AG09319 (cell line): ENCODE data around the gene APOE.

ENCODE experiments used
- DNase-seq: peaks from one replicate; pipeline ENCODE4 v3.0.0-alpha.2; 2010; ENCODE audit warnings: low read depth; ENCODE audit errors: extremely low read depth
- CTCF ChIP-seq: IDR thresholded peaks from 2 replicates; pipeline ENCODE4 v1.5.1; 2011; ENCODE audit warnings: low read depth, mild to moderate bottlenecking, inconsistent platforms, low read length, moderate library complexity

The APOE gene

DNA sequence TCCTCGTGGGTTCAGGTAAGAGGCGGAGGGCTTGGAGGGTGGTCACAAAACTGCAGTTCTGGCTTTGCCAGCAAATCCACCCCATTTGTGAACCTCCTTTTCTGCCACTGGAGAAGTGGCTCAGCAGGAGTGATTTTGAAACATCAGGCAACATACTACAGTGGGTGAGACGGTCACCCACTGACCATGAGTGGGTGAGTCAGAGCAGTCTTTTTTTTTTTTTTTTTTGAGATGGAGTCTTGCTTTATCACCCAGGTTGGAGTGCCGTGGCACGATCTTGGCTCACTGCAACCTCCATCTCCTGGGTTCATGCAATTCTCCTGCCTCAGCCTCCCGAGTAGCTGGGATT lies 11.6 kb upstream of the APOE start:
- DNase-seq = no peak
- no peak for TF ChIP-seq CTCF

- no peak for TF ChIP-seq CTCF
- no peak for DNase-seq
These were observed 10.7 kb upstream of the APOE start for GRCh38 chr19:44894946-44895345.

GRCh38 chr19:44897835-44898234 lies 7.8 kb upstream of the APOE start:
- no peak for DNase-seq
- TF ChIP-seq CTCF = no peak

DNA sequence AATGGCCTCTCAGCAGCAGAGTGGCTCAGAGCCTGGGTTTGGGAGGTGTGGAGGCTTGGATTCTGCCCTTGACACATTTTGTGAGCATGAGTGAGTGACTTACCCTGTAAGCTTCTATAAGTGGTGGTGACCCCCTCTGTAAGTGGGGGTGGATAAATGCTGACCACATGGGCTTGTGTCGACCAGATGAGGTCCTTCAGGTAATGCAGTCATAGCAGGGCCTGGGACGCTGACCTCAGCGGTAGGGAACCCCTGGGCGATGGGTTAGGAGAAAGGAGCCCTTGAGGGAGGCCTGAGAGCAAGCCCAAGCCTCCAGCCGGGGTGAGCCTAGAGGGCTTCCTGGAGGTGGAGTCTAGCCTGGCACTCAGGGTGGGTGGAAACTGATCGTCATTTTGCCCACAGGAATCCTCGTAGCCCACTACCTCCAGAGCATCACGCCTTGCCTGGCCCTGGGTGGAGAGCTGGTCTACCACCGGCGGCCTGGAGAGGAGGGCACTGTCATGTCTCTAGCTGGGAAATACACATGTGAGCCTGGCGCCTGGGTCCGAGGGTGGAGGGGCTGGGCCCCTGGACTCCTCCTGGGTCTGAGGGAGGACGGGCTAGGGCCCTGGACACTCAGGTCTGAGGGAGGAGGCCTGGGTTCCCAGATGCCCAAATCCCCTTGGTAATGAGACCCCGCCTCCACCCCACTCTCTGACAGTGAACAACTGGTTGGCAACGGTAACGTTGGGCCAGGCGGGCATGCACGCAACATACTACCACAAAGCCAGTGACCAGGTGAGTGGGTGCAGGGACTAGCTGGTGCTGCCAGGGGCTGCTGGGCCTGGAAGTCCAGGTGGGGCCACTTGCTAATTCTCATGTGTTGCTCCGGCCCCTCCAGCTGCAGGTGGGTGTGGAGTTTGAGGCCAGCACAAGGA lies 5.0 kb upstream of the APOE start:
- no peak for TF ChIP-seq CTCF
- DNase-seq = no peak

- DNase-seq = no peak
- no peak for TF ChIP-seq CTCF
These were observed 2.4 kb upstream of the APOE start for GRCh38 chr19:44903216-44903601.

- DNase-seq = no peak
- peak; percentile 97 for TF ChIP-seq CTCF
These were observed 1.8 kb upstream of the APOE start for GRCh38 chr19:44903602-44904425.

DNA sequence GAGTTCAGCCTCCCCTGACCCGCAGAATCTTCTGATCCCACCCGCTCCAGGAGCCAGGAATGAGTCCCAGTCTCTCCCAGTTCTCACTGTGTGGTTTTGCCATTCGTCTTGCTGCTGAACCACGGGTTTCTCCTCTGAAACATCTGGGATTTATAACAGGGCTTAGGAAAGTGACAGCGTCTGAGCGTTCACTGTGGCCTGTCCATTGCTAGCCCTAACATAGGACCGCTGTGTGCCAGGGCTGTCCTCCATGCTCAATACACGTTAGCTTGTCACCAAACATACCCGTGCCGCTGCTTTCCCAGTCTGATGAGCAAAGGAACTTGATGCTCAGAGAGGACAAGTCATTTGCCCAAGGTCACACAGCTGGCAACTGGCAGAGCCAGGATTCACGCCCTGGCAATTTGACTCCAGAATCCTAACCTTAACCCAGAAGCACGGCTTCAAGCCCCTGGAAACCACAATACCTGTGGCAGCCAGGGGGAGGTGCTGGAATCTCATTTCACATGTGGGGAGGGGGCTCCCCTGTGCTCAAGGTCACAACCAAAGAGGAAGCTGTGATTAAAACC lies 1.1 kb upstream of the APOE start:
- TF ChIP-seq CTCF = no peak; the same call in 1 of the 2 replicates

More for the DNA sequence above, 1.1 kb upstream of the APOE start:
- no peak for DNase-seq
